Activated T-helper 2 cell treated with anti-CD3 and anti-CD28 coated beads, Interferon-gamma antibody, Interleukin-2, Interleukin-4, amounts not matched to agents 10 μg/mL and 5 μg/mL and 100 μg/mL, durations not matched to agents 14 hours and 24 hours and 36 hours (primary cell): ENCODE results near the gene GOLPH3. TPM values are rescaled to one million over a fixed set of nuclear protein-coding genes. Genes with fewer than 3 reads are reported as not detected.

Source experiments
- DNase-seq: peaks from one replicate; pipeline ENCODE4 v3.0.0; 2021; ENCODE audit warnings: low spot score
- H3K27ac Mint-ChIP-seq: one replicate; pipeline ENCODE4 v1.8.0; 2021; ENCODE audit warnings: mixed read lengths
- H3K27me3 Mint-ChIP-seq: one replicate; pipeline ENCODE4 v1.8.0; 2021; ENCODE audit warnings: low read depth, mixed read lengths
- H3K36me3 Mint-ChIP-seq: one replicate; pipeline ENCODE4 v1.8.0; 2021; ENCODE audit warnings: low read depth, mixed read lengths
- H3K4me1 Mint-ChIP-seq: one replicate; pipeline ENCODE4 v1.8.0; 2021; ENCODE audit warnings: low read depth, mixed read lengths
- H3K4me3 Mint-ChIP-seq: one replicate; pipeline ENCODE4 v1.8.0; 2021; ENCODE audit warnings: low read depth, mild to moderate bottlenecking, moderate library complexity, mixed read lengths
- H3K9me3 Mint-ChIP-seq: one replicate; pipeline ENCODE4 v1.8.0; 2021; ENCODE audit warnings: mixed read lengths
- intact Hi-C: fragments of 100-400 bp; cut with micrococcal nuclease; formaldehyde crosslinking; loops from one replicate; pipeline ENCODE4 v1.15.1; 2023
- total RNA-seq: library from RNA; stranded (reverse); gene quantifications from 2 replicates; pipeline ENCODE4 v1.2.3, GENCODE V29; 2022

The GOLPH3 gene
- total RNA-seq, 1 donor from 2014 or later: 80.1 TPM

DNA sequence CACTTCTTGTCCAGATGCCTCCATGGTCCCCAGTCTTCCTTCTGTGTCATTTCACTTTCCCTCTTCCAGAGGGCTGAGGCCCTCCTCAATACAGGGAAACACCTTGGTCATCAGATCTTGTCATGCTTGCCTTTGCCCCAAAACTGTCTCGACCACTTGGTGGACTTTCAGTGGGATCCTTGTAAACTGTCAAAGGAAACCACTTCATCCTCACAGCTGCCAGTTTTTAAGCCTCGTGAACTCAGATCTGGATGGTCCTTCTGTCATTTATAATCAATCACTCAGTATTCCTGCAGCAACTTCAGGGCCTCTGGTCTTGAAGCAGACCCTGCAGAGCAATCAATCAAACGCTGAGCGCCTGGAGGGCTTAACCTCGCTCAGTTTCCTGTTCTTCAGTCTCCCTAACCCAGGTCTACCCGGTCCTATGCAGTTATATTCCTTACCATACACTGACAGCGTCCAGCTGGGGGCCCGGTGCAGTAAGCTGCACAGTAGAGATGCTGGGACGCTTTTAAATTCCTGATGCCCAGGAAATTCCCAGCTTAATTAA is 74.6 kb downstream of the GOLPH3 start:
- Mint-ChIP-seq H3K27me3 (no peaks in the 10 kb centered on the region), H3K27ac (no peak overlapping the region)

DNA sequence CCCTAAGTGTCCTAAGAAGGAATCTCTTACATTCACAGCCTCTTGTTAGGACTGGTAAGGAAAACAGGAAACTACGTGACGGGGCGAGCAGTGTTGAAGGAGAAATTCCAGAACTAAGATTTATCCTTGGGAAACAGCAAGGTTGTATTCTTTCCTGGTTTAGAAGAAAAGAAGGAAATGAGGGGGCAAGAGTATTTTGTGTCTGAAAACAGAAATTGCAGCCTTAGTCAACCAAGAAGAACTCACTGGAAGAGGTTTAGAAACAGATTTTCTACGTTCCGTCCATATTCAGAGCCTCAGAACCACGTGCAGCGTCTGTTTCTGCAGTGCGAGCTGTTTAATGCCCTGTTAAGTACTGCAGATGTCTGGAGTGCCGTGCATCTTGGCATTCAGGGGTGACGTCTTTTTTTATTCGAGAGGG is 75.2 kb downstream of the GOLPH3 start:
- H3K9me3 Mint-ChIP-seq: no peaks in the 10 kb centered on the region
- no peak overlapping the region for H3K27ac Mint-ChIP-seq

More for the DNA sequence above, 74.6 kb downstream of the GOLPH3 start:
- Mint-ChIP-seq H3K36me3 (peaks cover 33% of the 10 kb centered on the region), H3K4me3 (no peak overlapping the region), H3K4me1 (no peaks in the 10 kb centered on the region), H3K9me3 (no peaks in the 10 kb centered on the region)
- intact Hi-C loops: no loop called here
- no peak for DNase-seq

DNA sequence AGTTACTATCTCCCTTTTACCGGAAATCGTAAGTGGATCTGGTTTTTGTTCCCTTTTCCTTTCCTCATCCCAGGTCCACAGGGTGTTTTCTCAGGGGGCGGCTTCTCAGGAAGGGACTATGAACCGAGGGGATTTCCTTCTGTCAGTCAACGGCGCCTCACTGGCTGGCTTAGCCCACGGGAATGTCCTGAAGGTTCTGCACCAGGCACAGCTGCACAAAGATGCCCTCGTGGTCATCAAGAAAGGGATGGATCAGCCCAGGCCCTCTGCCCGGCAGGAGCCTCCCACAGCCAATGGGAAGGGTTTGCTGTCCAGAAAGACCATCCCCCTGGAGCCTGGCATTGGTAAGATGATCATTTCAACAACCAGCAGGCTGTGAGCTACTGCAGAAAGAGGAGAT is 75.8 kb downstream of the GOLPH3 start:
- no peak overlapping the region for H3K4me3 Mint-ChIP-seq
- H3K9me3 Mint-ChIP-seq: no peaks in the 10 kb centered on the region
- H3K27ac Mint-ChIP-seq: no peak overlapping the region
- H3K36me3 Mint-ChIP-seq: peaks cover 25% of the 10 kb centered on the region
- DNase-seq: no peak
- intact Hi-C loops: no loop called here
- H3K4me1 Mint-ChIP-seq: no peaks in the 10 kb centered on the region
- no peaks in the 10 kb centered on the region for H3K27me3 Mint-ChIP-seq

More for the DNA sequence above, 75.2 kb downstream of the GOLPH3 start:
- Mint-ChIP-seq H3K4me3 (no peak overlapping the region), H3K27me3 (no peaks in the 10 kb centered on the region), H3K4me1 (no peaks in the 10 kb centered on the region), H3K36me3 (peaks cover 31% of the 10 kb centered on the region)
- intact Hi-C loops: no loop called here
- no peak for DNase-seq

DNA sequence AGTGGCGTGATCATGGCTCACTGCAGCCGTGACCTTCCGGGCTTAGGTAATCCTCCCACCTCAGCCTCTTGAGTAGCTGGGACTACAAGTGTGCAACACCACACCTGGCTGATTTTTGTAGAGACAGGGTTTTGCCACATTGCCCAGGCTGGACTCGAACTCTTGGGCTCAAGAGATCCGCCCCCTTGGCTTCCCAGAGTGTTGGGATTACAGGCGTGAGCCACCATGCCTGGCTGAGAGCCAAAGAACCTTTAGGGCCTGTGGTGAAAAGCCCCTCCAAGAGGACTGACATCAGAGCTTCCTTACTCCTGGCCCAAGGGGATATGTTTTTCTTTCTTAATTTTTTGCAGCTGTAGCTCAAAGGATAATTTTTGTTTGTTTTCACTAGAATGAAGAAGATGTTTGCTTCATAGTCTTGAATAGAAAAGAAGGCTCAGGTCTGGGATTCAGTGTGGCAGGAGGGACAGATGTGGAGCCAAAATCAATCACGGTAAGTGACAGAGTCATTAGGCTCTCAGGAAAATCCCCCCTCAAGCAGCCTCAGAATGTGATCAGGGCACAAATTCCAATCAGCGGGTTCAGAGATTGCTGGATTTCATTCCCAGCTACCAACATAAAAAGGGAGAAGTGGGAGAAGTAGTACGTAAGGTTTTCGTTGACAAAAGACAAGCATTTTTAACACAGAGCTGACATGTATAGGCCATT is 77.1 kb downstream of the GOLPH3 start:
- no peak overlapping the region for H3K27ac Mint-ChIP-seq
- DNase-seq: no peak
- H3K9me3 Mint-ChIP-seq: no peaks in the 10 kb centered on the region
- no peaks in the 10 kb centered on the region for H3K27me3 Mint-ChIP-seq
- H3K36me3 Mint-ChIP-seq: peaks cover 19% of the 10 kb centered on the region
- intact Hi-C loops: no loop called here
- H3K4me3 Mint-ChIP-seq: no peak overlapping the region
- H3K4me1 Mint-ChIP-seq: no peaks in the 10 kb centered on the region

DNA sequence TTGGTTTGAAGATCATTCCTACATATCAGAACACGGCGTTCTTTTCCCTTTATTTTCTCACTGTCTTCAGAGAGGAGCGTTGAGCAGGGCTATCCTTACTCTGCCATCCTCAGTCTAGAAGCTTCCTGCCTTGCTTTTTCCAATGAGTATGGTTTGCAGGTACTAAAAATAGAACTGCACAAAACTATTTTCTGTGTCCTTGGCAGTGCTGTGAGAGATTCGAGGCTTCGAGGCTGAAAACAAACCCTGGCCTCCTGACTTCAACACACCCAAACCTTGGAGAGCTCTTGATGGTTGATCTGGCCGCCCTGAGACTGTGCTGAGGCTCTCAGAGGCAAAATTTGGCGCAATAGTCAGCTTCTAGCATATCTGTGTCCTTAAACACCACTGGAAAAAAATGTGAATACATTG is 78.9 kb downstream of the GOLPH3 start:
- intact Hi-C loops: no loop called here
- H3K9me3 Mint-ChIP-seq: no peaks in the 10 kb centered on the region
- H3K27me3 Mint-ChIP-seq: no peaks in the 10 kb centered on the region
- peaks cover 9% of the 10 kb centered on the region for H3K36me3 Mint-ChIP-seq
- no peaks in the 10 kb centered on the region for H3K4me1 Mint-ChIP-seq
- H3K4me3 Mint-ChIP-seq: no peak overlapping the region
- H3K27ac Mint-ChIP-seq: no peak overlapping the region
- no peak for DNase-seq

DNA sequence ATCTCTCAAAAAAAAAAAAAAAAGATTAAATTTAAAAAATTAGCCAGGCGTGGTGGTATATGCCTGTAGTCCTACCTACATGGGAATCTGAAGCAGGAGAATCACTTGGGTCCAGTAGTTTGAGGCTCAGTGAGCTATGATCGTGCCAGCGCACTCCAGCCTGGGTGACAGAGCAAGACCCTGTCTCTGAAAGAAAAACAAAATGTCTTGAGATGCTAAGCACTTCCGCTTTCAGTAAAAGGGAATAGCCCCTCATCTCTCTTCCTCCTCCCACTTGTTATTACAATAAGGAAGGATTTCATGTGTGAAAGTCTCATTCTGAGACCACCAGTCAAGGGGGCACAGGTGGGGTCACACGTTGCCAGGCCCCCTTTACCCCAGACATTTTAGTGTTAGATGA is 79.4 kb downstream of the GOLPH3 start:
- Mint-ChIP-seq H3K27ac (no peak overlapping the region), H3K9me3 (no peaks in the 10 kb centered on the region), H3K4me3 (no peak overlapping the region), H3K4me1 (no peaks in the 10 kb centered on the region), H3K36me3 (peaks cover 6% of the 10 kb centered on the region), H3K27me3 (no peaks in the 10 kb centered on the region)
- intact Hi-C loops: loop anchor here (5.0 kb wide), 2 partner anchors 267 to 512 kb away; no protein-coding TSS in a partner anchor
- no peak for DNase-seq

DNA sequence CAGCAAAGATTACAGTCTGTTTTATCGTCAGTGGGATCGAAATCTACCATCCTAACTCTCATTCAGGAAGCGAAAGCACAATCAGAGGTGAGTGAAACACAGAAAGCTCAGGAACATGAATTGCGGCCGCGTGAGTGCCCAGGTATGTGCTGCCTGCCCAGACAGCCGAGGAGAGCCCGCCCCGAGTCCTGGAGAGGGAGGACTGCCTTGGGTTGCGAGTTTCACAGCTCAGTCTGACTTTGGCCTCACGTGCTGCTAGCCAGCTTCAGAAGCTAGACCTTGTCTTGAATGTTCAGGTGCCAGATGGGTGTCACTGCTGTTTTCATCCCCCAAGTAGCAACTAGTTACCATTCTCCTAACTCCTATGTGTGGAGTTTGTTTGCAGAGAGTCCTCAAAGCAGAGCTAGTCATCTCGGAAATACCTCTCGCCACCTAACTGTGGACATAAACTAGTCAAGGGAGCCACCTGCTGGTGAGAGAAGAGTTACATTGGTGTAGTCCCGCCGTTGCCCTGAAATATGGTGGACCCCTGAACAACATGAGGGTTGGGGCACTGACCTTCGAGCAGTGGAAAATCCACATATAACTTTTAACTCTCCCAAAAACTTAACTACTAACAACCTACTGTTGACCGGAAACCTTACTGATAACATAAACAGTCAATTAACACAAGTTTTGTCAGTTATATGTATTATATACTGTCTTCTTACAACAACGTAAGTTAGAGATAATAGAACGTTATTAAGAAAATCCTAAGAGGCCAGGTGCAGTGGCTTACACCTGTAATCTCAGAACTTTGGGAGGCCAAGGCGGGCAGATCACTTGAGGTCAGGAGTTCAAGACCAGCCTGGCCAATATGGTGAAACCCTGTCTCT is 80.9 kb downstream of the GOLPH3 start:
- intact Hi-C loops: loop anchor here (5.0 kb wide), 2 partner anchors 266 to 511 kb away; no protein-coding TSS in a partner anchor
- H3K27ac Mint-ChIP-seq: no peak overlapping the region
- no peaks in the 10 kb centered on the region for H3K4me1 Mint-ChIP-seq
- H3K36me3 Mint-ChIP-seq: peaks cover 3% of the 10 kb centered on the region
- H3K9me3 Mint-ChIP-seq: no peaks in the 10 kb centered on the region
- H3K27me3 Mint-ChIP-seq: no peaks in the 10 kb centered on the region
- DNase-seq: peak; percentile 42
- no peak overlapping the region for H3K4me3 Mint-ChIP-seq

DNA sequence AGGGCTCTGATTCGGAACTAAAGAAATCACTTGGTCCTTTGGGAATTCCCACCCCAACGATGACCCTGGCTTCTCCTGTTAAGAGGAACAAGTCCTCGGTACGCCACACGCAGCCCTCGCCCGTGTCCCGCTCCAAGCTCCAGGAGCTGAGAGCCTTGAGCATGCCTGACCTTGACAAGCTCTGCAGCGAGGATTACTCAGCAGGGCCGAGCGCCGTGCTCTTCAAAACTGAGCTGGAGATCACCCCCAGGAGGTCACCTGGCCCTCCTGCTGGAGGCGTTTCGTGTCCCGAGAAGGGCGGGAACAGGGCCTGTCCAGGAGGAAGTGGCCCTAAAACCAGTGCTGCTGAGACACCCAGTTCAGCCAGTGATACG is 83.4 kb downstream of the GOLPH3 start:
- H3K9me3 Mint-ChIP-seq: no peaks in the 10 kb centered on the region
- DNase-seq: no peak
- intact Hi-C loops: loop anchor here (5.0 kb wide), 2 partner anchors 263 to 508 kb away; no protein-coding TSS in a partner anchor

DNA sequence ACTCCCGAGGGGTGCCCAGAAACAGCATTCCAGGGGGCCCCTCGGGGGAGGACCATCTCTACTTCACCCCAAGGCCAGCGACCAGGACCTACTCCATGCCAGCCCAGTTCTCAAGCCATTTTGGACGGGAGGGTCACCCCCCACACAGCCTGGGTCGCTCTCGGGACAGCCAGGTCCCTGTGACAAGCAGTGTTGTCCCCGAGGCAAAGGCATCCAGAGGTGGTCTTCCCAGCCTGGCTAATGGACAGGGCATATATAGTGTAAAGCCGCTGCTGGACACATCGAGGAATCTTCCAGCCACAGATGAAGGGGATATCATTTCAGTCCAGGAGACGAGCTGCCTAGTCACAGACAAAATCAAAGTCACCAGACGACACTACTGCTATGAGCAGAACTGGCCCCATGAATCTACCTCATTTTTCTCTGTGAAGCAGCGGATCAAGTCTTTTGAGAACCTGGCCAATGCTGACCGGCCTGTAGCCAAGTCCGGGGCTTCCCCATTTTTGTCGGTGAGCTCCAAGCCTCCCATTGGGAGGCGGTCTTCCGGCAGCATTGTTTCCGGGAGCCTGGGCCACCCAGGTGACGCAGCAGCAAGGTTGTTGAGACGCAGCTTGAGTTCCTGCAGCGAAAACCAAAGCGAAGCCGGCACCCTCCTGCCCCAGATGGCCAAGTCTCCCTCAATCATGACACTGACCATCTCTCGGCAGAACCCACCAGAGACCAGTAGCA is 83.9 kb downstream of the GOLPH3 start:
- Mint-ChIP-seq H3K36me3 (no peaks in the 10 kb centered on the region), H3K27ac (no peak overlapping the region), H3K9me3 (no peaks in the 10 kb centered on the region)

More for the DNA sequence above, 83.4 kb downstream of the GOLPH3 start:
- Mint-ChIP-seq H3K36me3 (no peaks in the 10 kb centered on the region), H3K27me3 (no peaks in the 10 kb centered on the region), H3K4me1 (no peaks in the 10 kb centered on the region), H3K27ac (no peak overlapping the region), H3K4me3 (no peak overlapping the region)

DNA sequence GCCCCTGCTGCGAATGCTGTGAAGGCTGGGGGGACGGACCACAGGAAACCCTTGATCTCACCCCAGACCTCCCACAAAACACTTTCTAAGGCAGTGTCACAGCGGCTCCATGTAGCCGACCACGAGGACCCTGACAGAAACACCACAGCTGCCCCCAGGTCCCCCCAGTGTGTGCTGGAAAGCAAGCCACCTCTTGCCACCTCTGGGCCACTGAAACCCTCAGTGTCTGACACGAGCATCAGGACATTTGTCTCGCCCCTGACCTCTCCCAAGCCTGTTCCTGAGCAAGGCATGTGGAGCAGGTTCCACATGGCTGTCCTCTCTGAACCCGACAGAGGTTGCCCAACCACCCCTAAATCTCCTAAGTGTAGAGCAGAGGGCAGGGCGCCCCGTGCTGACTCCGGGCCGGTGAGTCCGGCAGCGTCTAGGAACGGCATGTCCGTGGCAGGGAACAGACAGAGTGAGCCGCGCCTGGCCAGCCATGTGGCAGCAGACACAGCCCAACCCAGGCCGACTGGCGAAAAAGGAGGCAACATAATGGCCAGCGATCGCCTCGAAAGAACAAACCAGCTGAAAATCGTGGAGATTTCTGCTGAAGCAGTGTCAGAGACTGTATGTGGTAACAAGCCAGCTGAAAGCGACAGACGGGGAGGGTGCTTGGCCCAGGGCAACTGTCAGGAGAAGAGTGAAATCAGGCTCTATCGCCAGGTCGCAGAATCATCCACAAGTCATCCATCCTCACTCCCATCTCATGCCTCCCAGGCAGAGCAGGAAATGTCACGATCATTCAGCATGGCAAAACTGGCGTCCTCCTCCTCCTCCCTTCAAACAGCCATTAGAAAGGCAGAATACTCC is 84.7 kb downstream of the GOLPH3 start:
- intact Hi-C loops: no loop called here
- Mint-ChIP-seq H3K9me3 (no peaks in the 10 kb centered on the region), H3K4me3 (no peak overlapping the region), H3K27me3 (no peaks in the 10 kb centered on the region), H3K27ac (no peak overlapping the region), H3K36me3 (no peaks in the 10 kb centered on the region), H3K4me1 (no peaks in the 10 kb centered on the region)
- DNase-seq: no peak

More for the DNA sequence above, 83.9 kb downstream of the GOLPH3 start:
- no peaks in the 10 kb centered on the region for H3K4me1 Mint-ChIP-seq
- DNase-seq: no peak
- no peak overlapping the region for H3K4me3 Mint-ChIP-seq
- intact Hi-C loops: loop anchor here (5.0 kb wide), 2 partner anchors 263 to 508 kb away; no protein-coding TSS in a partner anchor
- H3K27me3 Mint-ChIP-seq: no peaks in the 10 kb centered on the region

DNA sequence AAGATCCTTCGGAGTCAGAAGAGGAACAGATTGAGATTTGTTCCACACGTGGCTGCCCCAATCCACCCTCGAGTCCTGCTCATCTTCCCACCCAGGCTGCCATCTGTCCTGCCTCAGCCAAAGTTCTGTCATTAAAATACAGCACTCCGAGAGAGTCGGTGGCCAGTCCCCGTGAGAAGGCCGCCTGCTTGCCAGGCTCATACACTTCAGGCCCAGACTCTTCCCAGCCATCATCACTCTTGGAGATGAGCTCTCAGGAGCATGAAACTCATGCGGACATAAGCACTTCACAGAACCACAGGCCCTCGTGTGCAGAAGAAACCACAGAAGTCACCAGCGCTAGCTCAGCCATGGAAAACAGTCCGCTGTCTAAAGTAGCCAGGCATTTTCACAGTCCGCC is 85.9 kb downstream of the GOLPH3 start:
- Mint-ChIP-seq H3K4me1 (no peaks in the 10 kb centered on the region), H3K27ac (no peak overlapping the region), H3K36me3 (no peaks in the 10 kb centered on the region), H3K9me3 (no peaks in the 10 kb centered on the region), H3K27me3 (no peaks in the 10 kb centered on the region), H3K4me3 (no peak overlapping the region)
- intact Hi-C loops: no loop called here
- DNase-seq: no peak
